Stimulated activated CD8-positive, alpha-beta memory T cell treated with anti-CD3 and anti-CD28 coated beads, Interleukin-7, amount 100 ng/mL, for 1 hour (primary cell): ENCODE data around the gene C14orf93.
"Not testable (repeated sequence)": the region's sequence is repeated elsewhere in the genome, so short reads cannot be mapped to it uniquely, and the experiment has no call there.

ENCODE experiments used
- DNase-seq, 2 donors: peaks; one replicate each; pipeline ENCODE4 v3.0.0-alpha.2; 2020; ENCODE audit warnings: low read depth in 2 of 2

The C14orf93 gene

DNA sequence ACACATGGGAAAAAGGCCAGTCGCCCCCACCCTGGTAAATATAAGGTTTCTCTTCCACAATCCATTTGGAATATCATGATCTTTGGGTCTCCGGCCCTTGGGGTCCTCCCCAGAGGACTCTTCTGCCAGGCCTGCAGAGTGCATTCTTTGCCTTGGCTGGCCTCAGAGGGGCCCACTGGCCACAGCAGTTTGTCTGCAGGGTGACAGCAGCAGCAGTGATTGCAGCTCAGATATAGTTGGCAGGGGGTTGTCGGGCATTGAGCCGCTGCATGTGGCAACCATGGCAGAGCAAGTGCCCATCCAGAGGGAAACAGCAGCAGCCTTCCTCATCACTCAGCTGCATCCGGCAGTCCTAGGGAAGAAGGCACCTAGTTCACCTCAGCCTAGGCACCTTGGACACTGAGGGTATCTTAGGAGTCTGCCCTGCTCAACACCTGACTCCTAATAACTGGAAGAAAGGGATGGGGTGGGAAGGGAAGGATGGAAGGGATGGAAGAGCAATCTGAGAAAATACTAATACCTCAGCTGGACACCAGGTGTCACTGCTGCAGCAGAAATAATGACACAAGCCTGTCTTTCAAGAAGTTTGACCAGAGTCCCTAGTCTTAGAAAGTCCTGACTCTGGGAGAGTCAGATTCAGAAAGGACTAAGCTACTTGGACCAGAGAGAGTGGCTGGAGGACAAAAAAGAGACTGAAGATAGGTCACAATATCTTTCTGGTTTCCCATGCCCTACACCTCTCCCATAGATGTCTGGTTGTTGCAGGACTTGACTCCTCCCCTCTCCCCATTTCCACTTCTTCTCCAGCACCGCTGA is 36.5 kb downstream of the C14orf93 start:
- no peak for DNase-seq

DNA sequence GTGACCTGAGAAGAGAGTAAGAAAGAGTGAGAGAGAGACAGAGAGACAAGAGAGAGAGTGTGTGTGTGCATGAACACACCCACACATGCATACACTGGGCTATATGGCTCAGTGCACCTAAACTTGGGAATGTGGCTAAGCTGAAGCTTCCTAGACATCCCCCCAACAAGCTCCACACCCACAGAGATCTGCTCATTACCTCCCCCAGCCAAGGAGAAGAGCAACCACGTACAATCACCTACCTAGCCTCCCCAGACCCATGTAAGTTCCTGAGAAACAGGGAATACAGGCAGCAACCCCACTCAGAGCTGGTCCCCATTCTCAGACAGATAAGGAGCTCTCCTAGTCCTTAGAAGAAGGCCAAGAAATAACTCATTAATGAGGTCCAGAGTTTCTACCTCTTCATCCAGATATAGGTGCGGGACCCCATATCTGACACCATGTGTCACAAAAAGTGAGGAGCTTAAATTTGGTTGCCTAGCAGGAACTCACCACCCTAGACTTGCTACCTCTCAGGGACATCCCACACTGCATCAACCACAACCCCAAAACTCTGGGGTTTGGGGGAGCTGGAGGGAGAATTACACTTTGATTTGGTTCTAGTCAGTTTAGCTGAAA is 37.5 kb downstream of the C14orf93 start:
- DNase-seq = no peak

DNA sequence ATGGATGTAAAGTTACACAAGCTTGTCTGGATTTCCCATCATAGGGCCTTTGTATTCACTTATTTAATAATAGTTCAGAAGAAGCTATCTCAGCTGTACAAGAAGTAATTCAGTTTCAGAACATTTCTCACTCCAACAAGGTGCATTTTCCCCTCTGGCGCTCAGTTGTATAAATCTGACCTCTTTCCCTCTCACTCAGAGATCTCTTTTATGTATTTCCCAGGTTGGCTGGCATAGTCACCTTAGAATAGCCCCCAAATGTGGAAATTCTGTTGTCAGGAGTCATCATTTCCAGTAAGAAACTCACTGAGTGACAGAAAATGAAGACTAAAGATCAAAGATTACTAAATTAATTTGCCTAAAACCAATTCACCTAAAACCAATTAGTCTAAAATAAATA is 38.8 kb downstream of the C14orf93 start:
- no peak for DNase-seq

DNA sequence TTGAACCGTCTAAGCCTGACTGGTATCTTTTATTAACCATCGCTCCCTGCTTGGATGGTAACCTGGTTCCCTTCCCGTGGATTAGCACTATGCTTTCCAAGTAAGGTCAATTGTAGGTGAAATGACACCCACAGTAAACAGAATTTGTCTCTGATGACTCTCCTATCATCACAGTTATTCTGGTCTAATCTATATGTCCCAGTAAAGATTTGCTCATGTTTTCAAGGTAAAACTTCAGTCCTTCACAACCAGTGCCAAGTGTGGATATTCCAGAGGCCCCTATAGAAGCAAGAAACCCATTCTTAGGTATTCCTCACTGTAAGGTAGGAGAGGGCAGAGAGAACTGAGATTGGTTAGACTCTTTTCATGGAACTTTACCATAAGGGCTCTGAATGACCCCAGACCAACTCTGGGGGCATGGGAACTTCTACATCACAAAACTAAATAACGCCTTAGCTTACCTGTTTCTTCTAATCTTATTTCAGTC is 43.1 kb downstream of the C14orf93 start:
- DNase-seq = no peak

DNA sequence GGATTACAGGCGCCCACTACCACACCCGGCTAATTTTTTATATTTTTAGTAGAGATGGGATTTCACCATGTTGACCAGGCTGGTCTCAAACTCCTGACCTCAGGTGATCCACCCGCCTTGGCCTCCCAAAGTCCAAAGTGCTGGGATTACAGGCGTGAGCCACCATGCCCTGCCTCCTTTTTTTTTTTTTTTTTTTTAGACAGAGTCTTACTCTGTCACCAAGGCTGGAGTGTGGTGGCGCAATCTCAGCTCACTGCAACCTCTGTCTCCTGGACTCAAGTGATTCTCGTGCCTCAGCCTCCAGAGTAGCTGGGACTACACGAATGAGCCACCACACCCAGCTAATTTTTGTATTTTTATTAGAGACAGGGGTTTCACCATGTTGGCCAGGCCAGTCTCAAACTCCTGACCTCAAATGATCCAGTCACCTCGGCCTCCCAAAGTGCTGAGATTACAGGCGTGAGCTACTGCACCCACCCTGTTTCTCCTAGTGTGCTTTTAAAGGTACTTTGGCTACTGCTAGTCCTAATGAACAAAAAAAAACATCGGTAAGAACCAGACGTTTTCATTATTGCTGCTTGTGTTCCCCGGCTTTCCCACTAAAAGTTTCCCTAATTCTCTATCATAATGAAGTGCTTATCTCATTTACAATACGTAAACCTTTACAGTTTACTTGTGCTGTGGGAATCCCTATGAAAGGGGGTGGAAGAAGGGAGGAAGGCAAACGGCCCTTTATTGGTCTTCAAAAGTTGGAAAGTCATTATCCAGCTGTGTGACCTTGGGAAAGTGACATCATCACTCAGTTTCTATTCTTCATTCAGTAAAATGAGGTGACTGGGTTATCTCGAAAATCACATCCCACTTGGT is 43.8 kb downstream of the C14orf93 start:
- DNase-seq = not testable (repeated sequence)

DNA sequence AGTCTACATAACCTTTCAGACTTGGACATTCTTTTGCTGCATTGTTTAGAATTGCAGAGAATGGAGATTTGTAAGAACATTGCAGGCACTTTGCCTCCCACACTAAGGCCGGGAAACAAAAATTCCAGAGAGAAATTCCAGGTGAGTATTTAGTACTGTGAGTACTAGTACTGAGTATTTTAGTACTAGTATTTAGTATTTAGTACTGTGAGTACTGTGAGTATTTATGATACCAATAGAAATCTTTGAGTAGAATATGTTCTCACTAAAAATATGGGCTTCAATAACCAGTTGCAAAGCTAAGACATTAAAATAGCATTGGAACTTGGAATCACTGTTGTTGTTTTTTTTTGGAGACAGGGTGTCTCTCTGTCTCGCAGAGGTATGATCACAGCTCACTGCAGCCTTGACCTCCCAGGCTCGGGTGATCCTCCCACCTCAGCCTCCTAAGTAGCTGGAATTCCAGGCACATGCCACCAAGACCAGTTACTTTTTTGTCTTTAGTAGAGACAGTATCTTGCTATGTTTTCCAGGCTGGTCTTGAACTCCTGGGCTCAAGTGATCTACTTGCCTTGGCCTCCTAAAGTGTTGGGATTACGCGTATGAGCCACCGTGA is 47.8 kb downstream of the C14orf93 start:
- DNase-seq = no peak

DNA sequence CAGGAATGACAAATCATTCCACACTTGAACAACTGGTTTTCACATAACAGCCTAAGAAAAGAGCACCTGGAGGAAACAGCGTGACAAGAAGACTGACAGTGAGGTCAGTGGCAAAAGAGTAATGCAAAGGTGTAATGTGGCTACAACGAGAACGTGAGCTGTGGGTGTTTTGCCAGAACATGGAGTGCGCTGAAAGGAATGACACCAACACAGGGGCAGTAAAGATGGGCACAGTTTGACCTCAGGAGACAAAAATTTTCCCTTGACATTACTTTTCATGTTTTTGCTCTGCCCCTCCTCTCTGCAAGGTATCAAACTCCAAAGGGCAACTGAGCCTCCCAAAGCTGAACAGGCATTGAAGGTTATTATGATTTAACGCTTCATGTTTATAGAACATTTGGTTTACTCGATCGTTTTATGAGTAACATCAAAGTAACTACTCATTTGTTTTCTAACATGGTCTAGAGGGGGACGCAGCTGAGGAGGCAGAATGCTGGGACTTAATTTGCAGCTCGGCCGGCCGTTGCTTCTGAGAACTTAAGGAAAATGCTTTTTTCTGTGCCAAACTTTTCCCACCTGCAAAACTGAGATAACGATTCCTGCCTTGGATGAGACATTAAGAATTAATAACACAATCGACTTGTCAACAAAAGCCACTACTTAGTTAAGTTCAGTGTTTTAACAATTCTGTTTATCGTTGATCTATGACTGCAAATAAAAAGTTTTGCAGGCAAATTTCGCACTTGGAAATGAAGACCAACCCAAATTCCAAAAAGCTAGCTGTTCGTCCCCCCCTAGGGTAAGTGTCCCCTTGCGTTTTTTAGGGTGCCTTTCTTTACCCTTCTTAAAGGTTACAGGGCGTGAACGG is 54.0 kb downstream of the C14orf93 start:
- DNase-seq = no peak

DNA sequence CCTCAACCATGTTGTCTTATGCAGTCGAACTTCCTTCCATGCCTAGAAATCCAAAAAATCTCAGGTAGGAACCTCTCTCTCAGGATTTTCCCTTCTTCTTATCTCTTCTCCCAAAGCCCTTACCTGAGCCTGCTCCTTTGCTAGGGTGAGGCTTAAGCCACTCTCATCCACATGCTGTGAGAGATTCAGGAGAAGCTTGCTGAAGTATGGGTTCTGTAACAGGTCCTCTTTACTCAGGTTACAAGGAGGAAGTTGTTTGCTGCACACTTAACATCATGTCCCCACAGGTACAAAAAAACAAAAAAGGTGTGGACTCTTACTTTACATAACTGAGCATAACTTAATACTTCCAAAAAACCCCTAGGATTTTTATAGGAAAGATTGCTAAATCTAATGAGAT is 57.5 kb downstream of the C14orf93 start:
- DNase-seq = no peak

DNA sequence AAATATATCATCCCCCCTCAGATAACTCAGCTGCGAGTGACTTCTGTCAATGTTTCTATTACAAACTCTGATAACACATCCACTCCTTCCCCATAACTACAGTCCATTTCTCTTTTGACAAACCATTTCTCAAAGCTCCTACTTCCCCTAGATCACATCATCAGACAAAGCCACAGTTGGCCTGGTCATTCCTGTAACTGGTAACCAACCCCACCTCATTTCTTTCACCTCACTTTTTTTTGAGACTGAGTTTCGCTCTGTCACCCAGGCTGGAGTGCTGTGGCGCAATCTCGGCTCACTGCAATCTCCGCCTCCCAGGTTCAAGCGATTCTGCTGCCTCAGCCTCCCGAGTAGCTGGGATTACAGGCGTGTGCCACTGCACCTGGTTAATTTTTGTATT is 58.1 kb downstream of the C14orf93 start:
- not testable (repeated sequence) for DNase-seq

DNA sequence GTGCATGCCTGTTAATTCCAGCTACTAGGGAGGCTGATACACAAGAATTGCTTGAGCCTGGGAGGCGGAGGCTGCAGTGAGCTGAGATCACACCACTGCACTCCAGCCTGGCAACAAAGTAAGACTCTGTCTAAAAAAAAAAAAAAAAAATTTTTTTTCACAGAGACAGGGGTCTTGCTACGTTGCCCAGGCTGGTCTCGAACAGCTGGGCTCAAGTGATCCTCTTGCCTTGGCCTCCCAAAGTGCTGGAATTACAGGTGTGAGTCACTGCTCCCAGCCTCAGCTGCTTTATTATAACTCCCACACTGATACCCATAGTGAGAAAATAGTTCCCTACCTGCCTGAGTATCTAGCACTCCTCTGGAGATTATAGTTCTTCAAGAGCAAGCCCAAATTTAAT is 64.3 kb downstream of the C14orf93 start:
- no peak for DNase-seq

DNA sequence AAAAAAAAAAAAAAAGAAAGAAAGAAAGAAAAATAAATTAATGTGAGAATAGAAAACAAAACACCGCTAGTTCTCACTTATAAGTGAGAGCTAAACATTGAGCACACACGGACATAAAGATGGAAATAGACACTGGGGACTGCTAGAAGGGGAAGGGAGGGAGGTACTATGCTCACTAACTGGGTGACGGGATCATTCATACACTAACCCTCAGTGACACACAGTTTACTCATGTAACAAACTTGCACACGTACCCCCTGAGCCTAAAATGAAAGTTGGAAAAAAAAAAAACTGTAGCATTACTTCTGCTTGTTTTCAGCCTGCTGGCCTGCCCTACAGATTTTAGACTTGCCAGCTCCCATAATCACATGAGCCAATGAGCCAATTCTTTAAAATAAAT is 70.3 kb downstream of the C14orf93 start:
- no peak for DNase-seq
